K562 (cell line): ENCODE data around the gene PRDM16.

Source experiments
- SP1 ChIP-seq: sonication (generic); formaldehyde crosslinking; IDR thresholded peaks from 2 replicates; pipeline ENCODE4 v1.8.1; 2022; ENCODE audit warnings: mild to moderate bottlenecking, missing genetic modification reagents
- TBL1XR1 ChIP-seq, 2 experiments: IDR thresholded peaks; 2 replicates each; pipeline ENCODE4 v1.6.1; 2012; ENCODE audit warnings: improper control_type of control experiment in 2 of 2, low read length in 2 of 2, mild to moderate bottlenecking in 1 of 2
- ZNF12 ChIP-seq: sonication (generic); formaldehyde crosslinking; IDR thresholded peaks from 2 replicates; pipeline ENCODE4 v1.4.0; 2020; ENCODE audit warnings: mild to moderate bottlenecking, missing genetic modification reagents
- TF ChIP-seq, protein P1 (sequence below): sonication (generic); formaldehyde crosslinking; IDR thresholded peaks from 2 replicates; pipeline ENCODE4 v1.8.0; 2023; ENCODE audit warnings: missing genetic modification reagents, mild to moderate bottlenecking, borderline replicate concordance
- TF ChIP-seq, protein P2 (sequence below): fragments of 250-450 bp; sonication (Bioruptor Pico); IDR thresholded peaks from 2 replicates; pipeline ENCODE4 v1.4.0; 2020; ENCODE audit warnings: mild to moderate bottlenecking, moderate library complexity
- TF ChIP-seq, protein P3 (sequence below), 2 experiments: fragments of 450-650 bp; conservative IDR thresholded peaks; 2 replicates each; pipeline ENCODE4 v1.6.1; 2017; ENCODE audit warnings: mild to moderate bottlenecking in 2 of 2, moderate library complexity in 2 of 2

DNA sequence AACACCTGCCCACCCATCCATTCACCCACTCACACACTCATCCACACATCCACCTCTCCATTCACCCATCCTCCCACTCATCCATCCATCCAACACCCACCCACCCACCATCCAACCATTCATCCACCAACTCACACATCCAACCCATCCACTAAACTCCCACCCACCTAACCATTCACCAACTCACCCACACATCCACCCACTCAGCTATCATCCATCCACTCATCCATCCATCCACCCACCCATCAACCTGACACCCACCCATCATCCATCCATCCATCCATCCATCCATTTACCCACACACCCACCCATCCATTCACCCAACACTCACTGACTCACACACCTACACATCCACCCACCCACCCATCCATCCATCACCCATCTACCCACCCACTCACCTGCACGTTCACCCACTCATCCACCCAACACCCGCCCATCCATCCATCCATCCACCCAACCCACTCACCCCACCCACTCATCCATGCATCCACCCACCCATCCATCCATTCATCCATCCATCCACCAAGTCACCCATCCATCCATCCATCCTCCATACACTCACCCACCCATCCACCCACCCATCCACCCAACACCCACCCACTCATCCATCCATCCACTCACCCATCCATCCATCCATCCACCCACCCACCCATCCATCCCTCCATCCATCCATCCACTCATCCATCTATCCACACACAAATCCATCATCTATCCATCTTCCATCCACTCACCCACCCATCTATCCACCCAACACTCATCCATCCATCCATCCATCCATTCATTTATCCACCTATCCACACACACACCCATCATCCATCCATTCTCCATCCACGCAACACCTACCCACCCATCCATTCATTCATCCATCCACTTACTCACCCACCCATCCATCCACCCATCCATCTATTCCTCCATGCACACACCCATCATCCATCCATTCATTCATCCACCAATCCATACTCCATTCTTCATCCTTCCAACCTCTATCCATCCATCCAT is 17.4 kb upstream of the PRDM16 start:
- no peak for TF ChIP-seq TBL1XR1 (IDR thresholded peaks at IDR 0.05; ENCODE audit: low read length in 2 of 2)
- no peak for TF ChIP-seq ZNF12 (CRISPR knock-in tag)
- no peak for TF ChIP-seq SP1
- TF ChIP-seq, protein P1, sequence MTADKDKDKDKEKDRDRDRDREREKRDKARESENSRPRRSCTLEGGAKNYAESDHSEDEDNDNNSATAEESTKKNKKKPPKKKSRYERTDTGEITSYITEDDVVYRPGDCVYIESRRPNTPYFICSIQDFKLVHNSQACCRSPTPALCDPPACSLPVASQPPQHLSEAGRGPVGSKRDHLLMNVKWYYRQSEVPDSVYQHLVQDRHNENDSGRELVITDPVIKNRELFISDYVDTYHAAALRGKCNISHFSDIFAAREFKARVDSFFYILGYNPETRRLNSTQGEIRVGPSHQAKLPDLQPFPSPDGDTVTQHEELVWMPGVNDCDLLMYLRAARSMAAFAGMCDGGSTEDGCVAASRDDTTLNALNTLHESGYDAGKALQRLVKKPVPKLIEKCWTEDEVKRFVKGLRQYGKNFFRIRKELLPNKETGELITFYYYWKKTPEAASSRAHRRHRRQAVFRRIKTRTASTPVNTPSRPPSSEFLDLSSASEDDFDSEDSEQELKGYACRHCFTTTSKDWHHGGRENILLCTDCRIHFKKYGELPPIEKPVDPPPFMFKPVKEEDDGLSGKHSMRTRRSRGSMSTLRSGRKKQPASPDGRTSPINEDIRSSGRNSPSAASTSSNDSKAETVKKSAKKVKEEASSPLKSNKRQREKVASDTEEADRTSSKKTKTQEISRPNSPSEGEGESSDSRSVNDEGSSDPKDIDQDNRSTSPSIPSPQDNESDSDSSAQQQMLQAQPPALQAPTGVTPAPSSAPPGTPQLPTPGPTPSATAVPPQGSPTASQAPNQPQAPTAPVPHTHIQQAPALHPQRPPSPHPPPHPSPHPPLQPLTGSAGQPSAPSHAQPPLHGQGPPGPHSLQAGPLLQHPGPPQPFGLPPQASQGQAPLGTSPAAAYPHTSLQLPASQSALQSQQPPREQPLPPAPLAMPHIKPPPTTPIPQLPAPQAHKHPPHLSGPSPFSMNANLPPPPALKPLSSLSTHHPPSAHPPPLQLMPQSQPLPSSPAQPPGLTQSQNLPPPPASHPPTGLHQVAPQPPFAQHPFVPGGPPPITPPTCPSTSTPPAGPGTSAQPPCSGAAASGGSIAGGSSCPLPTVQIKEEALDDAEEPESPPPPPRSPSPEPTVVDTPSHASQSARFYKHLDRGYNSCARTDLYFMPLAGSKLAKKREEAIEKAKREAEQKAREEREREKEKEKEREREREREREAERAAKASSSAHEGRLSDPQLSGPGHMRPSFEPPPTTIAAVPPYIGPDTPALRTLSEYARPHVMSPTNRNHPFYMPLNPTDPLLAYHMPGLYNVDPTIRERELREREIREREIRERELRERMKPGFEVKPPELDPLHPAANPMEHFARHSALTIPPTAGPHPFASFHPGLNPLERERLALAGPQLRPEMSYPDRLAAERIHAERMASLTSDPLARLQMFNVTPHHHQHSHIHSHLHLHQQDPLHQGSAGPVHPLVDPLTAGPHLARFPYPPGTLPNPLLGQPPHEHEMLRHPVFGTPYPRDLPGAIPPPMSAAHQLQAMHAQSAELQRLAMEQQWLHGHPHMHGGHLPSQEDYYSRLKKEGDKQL (CRISPR knock-in tag): no peak
- TF ChIP-seq, protein P2, sequence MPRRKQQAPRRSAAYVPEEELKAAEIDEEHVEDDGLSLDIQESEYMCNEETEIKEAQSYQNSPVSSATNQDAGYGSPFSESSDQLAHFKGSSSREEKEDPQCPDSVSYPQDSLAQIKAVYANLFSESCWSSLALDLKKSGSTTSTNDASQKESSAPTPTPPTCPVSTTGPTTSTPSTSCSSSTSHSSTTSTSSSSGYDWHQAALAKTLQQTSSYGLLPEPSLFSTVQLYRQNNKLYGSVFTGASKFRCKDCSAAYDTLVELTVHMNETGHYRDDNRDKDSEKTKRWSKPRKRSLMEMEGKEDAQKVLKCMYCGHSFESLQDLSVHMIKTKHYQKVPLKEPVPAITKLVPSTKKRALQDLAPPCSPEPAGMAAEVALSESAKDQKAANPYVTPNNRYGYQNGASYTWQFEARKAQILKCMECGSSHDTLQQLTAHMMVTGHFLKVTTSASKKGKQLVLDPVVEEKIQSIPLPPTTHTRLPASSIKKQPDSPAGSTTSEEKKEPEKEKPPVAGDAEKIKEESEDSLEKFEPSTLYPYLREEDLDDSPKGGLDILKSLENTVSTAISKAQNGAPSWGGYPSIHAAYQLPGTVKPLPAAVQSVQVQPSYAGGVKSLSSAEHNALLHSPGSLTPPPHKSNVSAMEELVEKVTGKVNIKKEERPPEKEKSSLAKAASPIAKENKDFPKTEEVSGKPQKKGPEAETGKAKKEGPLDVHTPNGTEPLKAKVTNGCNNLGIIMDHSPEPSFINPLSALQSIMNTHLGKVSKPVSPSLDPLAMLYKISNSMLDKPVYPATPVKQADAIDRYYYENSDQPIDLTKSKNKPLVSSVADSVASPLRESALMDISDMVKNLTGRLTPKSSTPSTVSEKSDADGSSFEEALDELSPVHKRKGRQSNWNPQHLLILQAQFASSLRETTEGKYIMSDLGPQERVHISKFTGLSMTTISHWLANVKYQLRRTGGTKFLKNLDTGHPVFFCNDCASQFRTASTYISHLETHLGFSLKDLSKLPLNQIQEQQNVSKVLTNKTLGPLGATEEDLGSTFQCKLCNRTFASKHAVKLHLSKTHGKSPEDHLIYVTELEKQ: no peak
- TF ChIP-seq, protein P3, sequence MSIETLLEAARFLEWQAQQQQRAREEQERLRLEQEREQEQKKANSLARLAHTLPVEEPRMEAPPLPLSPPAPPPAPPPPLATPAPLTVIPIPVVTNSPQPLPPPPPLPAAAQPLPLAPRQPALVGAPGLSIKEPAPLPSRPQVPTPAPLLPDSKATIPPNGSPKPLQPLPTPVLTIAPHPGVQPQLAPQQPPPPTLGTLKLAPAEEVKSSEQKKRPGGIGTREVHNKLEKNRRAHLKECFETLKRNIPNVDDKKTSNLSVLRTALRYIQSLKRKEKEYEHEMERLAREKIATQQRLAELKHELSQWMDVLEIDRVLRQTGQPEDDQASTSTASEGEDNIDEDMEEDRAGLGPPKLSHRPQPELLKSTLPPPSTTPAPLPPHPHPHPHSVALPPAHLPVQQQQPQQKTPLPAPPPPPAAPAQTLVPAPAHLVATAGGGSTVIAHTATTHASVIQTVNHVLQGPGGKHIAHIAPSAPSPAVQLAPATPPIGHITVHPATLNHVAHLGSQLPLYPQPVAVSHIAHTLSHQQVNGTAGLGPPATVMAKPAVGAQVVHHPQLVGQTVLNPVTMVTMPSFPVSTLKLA (conservative IDR thresholded peaks at IDR 0.05): no peak
